ENCODE data around the gene AMPH. TPM values are rescaled to one million over a fixed set of nuclear protein-coding genes. Genes with fewer than 3 reads are reported as not detected.
A peak's percentile ranks its signal among the peaks of the same experiment; 100 is the strongest.
"Not testable (repeated sequence)": the region's sequence is repeated elsewhere in the genome, so short reads cannot be mapped to it uniquely, and the experiment has no call there.

Gene AMPH
- polyA plus RNA-seq, 6 donors from 2014 or later: 0.16 TPM; not detected in 5

DNA sequence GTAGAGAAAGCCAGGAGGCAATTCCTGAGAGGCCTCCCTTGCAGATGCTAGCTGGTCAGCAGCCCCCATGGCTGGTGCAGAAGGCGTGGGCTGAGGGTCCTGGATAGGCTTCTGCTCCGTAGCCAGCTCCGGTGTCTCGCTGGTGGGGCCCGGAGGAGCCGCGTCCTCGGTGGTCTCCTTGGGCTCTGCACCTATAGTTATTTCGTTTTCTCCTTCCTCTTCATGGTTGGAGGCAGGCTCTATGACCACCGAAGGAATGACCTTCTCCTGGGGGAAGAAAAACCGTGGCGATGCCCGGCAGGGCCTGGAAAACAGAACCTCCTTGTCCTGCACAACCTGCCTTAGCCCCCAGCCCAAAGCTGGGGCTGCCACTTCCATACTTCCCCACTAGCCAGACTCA is 239.4 kb downstream of the AMPH start:
- H3K27ac Mint-ChIP-seq: no peak overlapping the region
- ATAC-seq (ENCODE audit: low read depth in 2 of 2) (no peak), DNase-seq (no peak)
- no peak overlapping the region for H3K4me3 Mint-ChIP-seq
- peaks cover 19 to 20% (median 19%) of the 10 kb centered on the region in 3 donors for H3K4me1 Mint-ChIP-seq
- H3K27me3 Mint-ChIP-seq: no peaks in the 10 kb centered on the region
- no peaks in the 10 kb centered on the region for H3K36me3 Mint-ChIP-seq
- H3K9me3 Mint-ChIP-seq: peaks cover 0 to 4% (median 0%) of the 10 kb centered on the region in 7 donors

DNA sequence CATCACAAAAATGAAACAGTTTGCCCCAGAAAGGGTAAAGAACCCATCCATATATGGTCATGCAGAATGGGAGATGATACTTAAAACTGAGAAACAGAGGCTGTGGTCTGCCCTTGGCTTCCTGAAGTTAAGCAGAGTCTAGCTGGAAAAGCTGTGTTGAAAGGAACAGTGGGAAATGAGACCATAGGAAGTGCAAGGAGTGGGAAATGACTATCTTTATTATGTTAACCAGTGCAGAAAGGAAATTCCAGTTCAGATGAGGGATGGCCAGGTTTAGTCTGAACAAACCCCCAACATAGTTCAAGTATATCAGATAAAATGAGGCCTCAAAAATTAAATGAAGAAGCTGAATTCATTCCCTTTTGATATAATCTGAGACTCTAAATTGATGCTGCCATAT is 245.5 kb downstream of the AMPH start:
- Mint-ChIP-seq H3K36me3 (no peaks in the 10 kb centered on the region), H3K9me3 (peaks cover 0 to 4% (median 0%) of the 10 kb centered on the region in 7 donors), H3K4me1 (no peaks in the 10 kb centered on the region), H3K27ac (no peak overlapping the region), H3K27me3 (no peaks in the 10 kb centered on the region), H3K4me3 (no peak overlapping the region)
- ATAC-seq (ENCODE audit: low read depth in 2 of 2) (no peak), DNase-seq (no peak)

DNA sequence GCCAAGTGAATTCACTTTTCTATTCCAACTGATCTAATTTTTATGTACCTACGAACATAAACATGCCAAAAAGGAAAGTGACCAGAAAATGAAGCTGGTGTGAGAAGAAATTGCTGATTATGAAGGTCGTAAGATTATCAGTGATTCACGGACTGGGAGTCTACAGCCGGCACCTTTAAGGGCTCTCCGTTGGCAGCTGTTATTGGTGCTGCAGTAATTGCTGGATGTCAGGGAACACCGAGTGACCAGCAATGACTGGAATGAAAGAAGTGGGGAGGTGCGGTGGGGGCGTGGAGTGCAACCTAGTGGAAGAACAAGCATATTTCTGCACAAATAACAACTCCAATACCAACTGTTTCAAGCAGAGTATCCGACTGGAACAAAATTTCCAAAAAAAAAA is 247.9 kb downstream of the AMPH start:
- Mint-ChIP-seq H3K9me3 (peaks cover 0 to 4% (median 0%) of the 10 kb centered on the region in 7 donors), H3K27ac (no peak overlapping the region), H3K36me3 (peaks cover 0 to 7% of the 10 kb centered on the region in 2 donors), H3K27me3 (peaks cover 0 to 8% (median 0%) of the 10 kb centered on the region in 3 donors), H3K4me3 (no peak overlapping the region), H3K4me1 (no peaks in the 10 kb centered on the region)
- ATAC-seq (ENCODE audit: low read depth in 2 of 2) (no peak), DNase-seq (no peak)

DNA sequence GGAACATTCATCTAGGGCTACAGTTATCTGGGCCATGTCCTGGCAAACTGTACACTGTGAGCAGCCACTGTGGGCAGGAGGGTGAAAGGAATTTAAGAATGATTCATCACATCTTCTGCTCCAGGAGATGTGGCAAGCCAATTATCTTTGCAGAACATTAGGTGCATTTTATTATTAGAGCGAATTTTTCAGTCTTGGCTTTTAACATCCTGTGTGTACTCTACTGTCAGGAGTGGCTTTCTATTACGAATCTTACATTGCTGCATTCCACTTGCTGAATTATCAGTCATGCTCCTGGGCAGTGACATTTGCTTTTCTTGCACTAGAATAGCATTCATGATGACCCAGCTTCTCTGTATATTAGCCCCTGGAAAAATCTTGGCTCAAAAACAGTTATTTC is 248.5 kb downstream of the AMPH start:
- DNase-seq (no peak), ATAC-seq (ENCODE audit: low read depth in 2 of 2) (no peak)
- Mint-ChIP-seq H3K27me3 (peaks cover 0 to 8% (median 0%) of the 10 kb centered on the region in 3 donors), H3K4me3 (no peak overlapping the region), H3K4me1 (no peaks in the 10 kb centered on the region), H3K27ac (no peak overlapping the region), H3K36me3 (peaks cover 0 to 7% of the 10 kb centered on the region in 2 donors), H3K9me3 (peaks cover 0 to 4% (median 0%) of the 10 kb centered on the region in 7 donors)

DNA sequence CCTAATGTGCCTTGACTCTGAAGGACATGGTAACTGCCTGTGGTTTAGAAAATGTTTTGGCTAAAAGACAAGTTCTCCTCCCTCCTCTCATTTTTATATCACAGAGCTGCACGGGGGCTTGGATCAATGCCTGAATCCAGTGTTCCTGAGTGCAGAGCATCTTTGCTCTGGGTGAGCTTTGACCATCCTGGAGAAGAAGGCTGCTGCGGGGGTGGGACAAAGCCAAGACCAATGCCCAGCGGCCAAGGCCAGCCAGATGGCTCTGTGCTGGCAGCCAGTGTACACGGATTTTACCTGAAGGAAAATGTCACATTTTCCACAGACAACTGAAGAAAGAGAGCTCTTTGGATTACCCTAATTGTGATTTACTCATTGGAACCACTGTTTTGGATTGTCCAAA is 255.7 kb downstream of the AMPH start:
- Mint-ChIP-seq H3K36me3 (peaks cover 0 to 7% of the 10 kb centered on the region in 2 donors), H3K4me1 (no peaks in the 10 kb centered on the region), H3K27ac (no peak overlapping the region), H3K9me3 (no peaks in the 10 kb centered on the region), H3K4me3 (no peak overlapping the region), H3K27me3 (peaks cover 0 to 8% (median 0%) of the 10 kb centered on the region in 3 donors)
- DNase-seq (no peak), ATAC-seq (ENCODE audit: low read depth in 2 of 2) (no peak)

DNA sequence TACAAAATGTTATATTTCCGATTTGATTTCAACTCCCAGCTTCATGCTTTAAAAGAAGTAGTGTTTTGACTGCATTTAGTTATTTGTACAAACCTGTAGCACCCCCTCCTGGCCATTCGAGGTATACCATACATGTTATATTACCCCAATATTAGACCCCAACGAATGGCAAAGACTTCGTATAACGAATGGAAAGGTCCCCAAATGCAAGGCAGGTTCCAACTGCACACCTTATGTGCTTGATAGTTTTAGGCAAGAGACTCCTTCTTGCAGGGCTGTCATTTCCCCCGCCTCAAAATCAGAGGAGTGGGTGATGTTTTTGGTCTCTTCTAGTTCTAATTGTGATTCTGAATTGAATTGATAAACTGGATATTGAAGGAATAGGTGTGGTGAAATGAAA is 256.7 kb downstream of the AMPH start:
- Mint-ChIP-seq H3K36me3 (peaks cover 0 to under 1% of the 10 kb centered on the region in 2 donors), H3K9me3 (no peaks in the 10 kb centered on the region), H3K4me1 (peaks cover 6 to 8% (median 7%) of the 10 kb centered on the region in 3 donors), H3K4me3 (no peak overlapping the region), H3K27ac (no peak overlapping the region), H3K27me3 (peaks cover 0 to 8% (median 0%) of the 10 kb centered on the region in 3 donors)
- ATAC-seq (ENCODE audit: low read depth in 2 of 2): no peak
- DNase-seq: peak; percentile 53

DNA sequence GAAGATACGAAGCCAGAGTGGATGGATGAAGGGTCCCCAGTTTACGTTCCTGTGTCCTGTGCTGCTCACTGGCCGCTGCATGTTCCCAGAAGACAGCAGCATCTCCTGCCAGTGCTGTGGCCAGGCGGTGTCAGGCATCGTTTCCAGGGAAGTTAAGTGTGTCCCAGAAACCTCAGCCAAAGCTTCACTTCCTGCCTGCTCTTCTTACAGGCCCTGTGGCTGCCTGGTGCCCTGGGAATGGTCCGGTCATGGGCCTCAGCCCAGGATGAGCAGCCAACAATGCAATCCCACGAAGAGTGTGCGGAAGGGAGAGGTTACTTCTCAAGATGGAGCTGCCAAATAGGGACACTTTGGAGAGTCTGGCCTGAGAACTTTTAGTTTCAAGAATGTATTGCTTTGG is 258.0 kb downstream of the AMPH start:
- no peak for DNase-seq
- H3K4me1 Mint-ChIP-seq: peaks cover 10 to 13% (median 12%) of the 10 kb centered on the region in 3 donors
- H3K4me3 Mint-ChIP-seq: no peak overlapping the region
- no peak for ATAC-seq (ENCODE audit: low read depth in 2 of 2)
- H3K9me3 Mint-ChIP-seq: no peaks in the 10 kb centered on the region
- H3K27me3 Mint-ChIP-seq: no peaks in the 10 kb centered on the region
- H3K27ac Mint-ChIP-seq: no peak overlapping the region
- H3K36me3 Mint-ChIP-seq: no peaks in the 10 kb centered on the region

DNA sequence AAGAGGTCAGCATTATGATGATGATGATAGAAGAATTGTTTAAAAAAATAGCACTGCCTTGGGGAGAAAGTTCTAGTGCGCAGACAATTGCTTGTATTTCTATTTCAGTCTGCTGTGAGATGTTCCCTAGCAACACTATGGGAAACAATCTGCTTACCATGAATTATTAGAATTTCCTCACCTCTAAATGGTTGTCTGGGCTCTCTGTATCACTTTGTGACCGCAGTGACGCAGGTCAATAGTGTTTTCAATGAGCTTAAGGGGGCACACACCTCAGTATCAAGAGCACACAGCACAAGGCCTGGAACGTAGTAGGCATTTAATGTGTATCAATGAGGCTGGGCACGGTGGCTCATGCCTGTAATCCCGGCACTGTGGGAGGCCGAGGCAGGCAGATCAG is 258.9 kb downstream of the AMPH start:
- Mint-ChIP-seq H3K4me1 (peaks cover 14 to 20% (median 18%) of the 10 kb centered on the region in 3 donors), H3K27ac (peak overlapping the region in 1 of 6 donors; percentile 94), H3K9me3 (no peaks in the 10 kb centered on the region), H3K36me3 (no peaks in the 10 kb centered on the region), H3K4me3 (no peak overlapping the region), H3K27me3 (no peaks in the 10 kb centered on the region)
- DNase-seq (no peak), ATAC-seq (ENCODE audit: low read depth in 2 of 2) (no peak)

DNA sequence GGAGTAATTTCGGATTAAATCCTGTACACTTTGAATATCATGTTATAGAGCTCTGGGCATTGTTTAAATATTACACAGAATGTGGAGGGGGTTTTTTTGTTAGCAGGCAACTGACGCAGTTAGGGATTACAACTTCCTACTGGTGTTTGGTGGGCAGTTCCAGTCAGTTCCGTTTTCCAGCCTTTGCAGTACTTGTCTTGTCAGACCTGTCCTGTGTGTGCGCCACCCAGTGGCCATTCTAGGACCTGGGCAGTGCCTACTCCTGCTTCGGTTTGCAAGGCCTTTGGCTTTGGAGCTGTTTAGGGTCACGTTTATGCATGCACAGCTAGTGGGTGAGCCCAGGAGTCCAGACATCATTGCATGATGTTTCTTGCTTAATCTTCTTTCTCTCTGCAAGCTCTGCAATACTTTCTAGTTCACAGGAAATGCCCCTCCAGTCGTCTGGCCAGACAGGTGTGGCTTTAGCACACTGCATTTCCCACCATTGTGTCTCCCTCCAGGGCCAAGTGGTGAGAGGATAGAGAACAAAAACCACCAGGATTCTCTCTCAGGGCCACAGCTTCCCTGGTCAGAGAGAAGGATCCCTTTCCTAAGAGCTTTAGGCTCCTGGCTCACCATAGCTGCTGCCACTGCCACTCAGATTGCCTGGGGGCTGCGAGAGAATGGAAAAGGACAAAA is 261.2 kb downstream of the AMPH start:
- Mint-ChIP-seq H3K4me1 (peaks cover 14 to 20% (median 18%) of the 10 kb centered on the region in 3 donors), H3K27me3 (no peaks in the 10 kb centered on the region), H3K9me3 (no peaks in the 10 kb centered on the region), H3K4me3 (peak overlapping the region in 3 of 8 donors; percentile 7 to 58 (median 25)), H3K27ac (peak overlapping the region; percentile 87 to 97 (median 95)), H3K36me3 (no peaks in the 10 kb centered on the region)
- DNase-seq (peak; percentile 78), ATAC-seq (ENCODE audit: low read depth in 2 of 2) (peak; percentile 92 to 95)

DNA sequence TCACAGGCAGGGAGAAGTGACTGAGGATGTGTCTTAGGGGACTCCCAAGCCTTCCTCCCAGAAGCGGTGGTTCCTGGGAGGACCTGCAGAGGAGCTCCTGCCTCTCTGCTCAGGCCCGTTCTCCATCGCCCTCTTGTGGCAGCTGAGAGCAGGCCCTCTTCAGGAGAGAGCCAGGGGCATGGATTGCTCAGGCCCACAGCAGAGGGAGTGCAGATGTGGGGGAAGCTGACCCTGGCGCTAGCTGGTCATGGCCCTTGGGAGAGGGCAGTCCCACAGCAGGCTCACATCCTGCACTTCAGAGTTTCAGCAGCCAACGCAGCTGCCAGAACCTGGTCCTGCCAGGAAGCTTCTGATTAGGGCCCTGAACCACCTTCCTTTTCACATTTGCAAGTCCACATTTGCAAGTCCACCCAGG is 263.0 kb downstream of the AMPH start:
- Mint-ChIP-seq H3K27me3 (no peaks in the 10 kb centered on the region), H3K4me1 (peaks cover 19 to 25% (median 21%) of the 10 kb centered on the region in 3 donors), H3K4me3 (no peak overlapping the region), H3K27ac (peak overlapping the region in 4 of 6 donors; percentile 47 to 74 (median 70)), H3K36me3 (no peaks in the 10 kb centered on the region), H3K9me3 (peaks cover 0 to 2% (median 0%) of the 10 kb centered on the region in 7 donors)
- ATAC-seq (ENCODE audit: low read depth in 2 of 2) (peak; percentile 28 to 47), DNase-seq (peak; percentile 43)

DNA sequence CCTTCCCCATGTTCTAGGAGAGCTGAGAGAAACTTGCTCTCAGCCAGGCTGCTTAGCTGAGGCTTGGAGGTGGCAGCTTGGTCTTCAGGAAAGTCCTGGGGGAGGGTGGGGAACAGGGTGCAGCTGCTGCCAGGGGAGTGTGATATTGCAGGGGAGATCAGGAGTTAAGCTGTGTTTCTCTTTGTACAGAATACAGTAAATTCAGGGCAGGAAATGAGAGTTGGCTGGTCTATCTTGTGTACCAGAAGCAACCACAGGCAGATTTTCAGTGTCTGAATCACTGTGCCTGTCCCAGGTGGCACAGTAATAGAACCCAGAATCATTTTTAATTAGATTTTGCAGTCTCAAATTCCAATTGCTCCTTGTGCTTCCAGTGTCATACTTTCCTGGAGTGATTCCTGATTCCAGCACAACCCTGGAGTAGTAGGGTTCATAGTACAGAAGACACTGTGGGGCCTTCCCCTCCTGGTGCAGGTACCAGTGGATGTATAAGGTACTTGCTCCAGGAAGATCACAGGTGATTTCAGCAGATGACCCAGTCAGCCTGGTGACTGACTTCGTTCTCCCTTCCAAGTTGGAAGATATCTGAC is 263.8 kb downstream of the AMPH start:
- no peaks in the 10 kb centered on the region for H3K27me3 Mint-ChIP-seq
- H3K4me1 Mint-ChIP-seq: peaks cover 23 to 33% (median 29%) of the 10 kb centered on the region in 3 donors
- H3K27ac Mint-ChIP-seq: peak overlapping the region in 3 of 6 donors; percentile 47 to 72 (median 67)
- no peak for ATAC-seq (ENCODE audit: low read depth in 2 of 2)
- H3K9me3 Mint-ChIP-seq: peaks cover 0 to 2% (median 0%) of the 10 kb centered on the region in 7 donors
- DNase-seq: no peak
- H3K4me3 Mint-ChIP-seq: no peak overlapping the region
- no peaks in the 10 kb centered on the region for H3K36me3 Mint-ChIP-seq

DNA sequence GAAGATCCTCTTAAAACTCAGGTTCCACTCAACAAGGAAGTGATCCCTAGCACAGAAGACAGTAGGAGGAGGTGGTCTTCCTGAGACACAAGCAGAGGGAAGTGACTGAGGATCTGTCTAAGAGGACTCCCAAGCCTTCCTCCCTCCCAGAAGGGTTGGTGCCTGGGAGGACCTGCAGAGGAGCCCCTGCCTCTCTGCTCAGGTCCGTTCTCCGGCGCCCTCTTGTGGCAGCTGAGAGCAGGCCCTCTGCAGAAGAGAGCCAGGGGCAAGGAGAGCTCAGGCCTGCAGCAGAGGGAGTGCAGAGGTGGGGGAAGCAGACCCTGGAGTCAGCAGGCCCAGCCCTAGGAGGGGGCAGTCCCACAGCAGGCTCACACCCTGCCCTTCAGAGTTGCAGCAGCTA is 267.8 kb downstream of the AMPH start:
- Mint-ChIP-seq H3K4me3 (peak overlapping the region in 7 of 8 donors; percentile 5 to 87 (median 76)), H3K27ac (peak overlapping the region in 5 of 6 donors; percentile 84 to 95 (median 88)), H3K4me1 (peaks cover 29 to 48% (median 44%) of the 10 kb centered on the region in 3 donors)
- peak; percentile 24 to 30 for ATAC-seq (ENCODE audit: low read depth in 2 of 2)
- H3K36me3 Mint-ChIP-seq, H3K9me3 Mint-ChIP-seq, DNase-seq, H3K27me3 Mint-ChIP-seq: not testable (repeated sequence)

DNA sequence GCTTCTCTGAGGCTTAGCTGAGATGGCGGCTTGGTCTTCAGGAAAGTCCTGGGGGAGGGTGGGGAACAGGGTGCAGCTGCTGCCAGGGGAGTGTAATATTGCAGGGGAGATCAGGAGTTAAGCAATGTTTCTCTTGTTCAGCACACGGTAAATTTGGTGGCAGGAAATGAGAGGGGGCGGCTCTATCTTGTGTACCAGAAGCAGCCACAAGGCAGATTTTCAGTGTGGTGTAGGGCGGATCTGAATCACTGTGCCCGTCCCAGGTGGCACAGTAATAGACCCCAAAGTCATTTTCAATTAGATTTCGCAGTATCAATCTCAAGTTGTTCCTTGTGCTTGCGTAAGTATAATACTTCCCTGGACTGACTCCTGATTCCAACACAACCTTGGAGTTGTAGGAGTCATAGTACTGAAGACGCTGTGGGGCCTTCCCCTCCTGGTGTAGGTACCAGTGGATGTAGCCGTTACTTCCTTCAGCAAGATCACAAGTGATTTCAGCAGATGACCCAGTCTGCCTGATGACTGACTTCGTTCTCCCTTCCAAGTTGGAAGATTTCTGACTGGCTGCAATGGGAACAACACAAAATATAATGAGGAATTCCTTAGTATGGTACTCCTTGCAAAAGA is 268.4 kb downstream of the AMPH start:
- DNase-seq, H3K27me3 Mint-ChIP-seq, H3K36me3 Mint-ChIP-seq, H3K9me3 Mint-ChIP-seq: not testable (repeated sequence)
- peak overlapping the region; percentile 5 to 87 (median 75) for H3K4me3 Mint-ChIP-seq
- H3K4me1 Mint-ChIP-seq: peaks cover 31 to 48% (median 46%) of the 10 kb centered on the region in 3 donors
- peak; percentile 42 to 49 for ATAC-seq (ENCODE audit: low read depth in 2 of 2)
- H3K27ac Mint-ChIP-seq: peak overlapping the region; percentile 73 to 95 (median 86)

Measured in naive B cell (primary cell).